ENCODE results near the gene OSBPL2. TPM values are rescaled to one million over a fixed set of nuclear protein-coding genes. Genes with fewer than 3 reads are reported as not detected.

OSBPL2 gene
- total RNA-seq, 1 experiment from 2014 or later = 36.9 TPM

DNA sequence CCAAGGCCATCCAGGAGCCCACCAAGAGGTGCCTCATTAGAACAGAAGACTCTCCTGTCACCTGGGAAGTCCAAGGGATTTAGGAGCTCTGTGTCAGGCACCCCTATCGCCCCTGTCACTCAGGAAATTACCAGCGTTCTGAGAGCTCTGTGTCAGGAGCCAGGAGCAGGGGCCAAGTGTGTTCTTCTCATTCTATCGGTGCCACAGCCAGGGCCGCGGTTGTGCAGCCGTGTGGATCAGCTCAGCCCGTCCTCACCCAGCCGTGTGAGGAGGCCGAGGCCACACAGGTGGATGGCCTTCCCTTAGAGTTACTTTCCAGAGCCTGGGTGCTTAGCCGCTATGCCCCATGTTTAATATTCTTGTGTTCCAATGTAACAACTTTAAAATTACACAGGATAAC lies 45.7 kb upstream of the OSBPL2 start (continued):
- TF ChIP-seq, protein P1, sequence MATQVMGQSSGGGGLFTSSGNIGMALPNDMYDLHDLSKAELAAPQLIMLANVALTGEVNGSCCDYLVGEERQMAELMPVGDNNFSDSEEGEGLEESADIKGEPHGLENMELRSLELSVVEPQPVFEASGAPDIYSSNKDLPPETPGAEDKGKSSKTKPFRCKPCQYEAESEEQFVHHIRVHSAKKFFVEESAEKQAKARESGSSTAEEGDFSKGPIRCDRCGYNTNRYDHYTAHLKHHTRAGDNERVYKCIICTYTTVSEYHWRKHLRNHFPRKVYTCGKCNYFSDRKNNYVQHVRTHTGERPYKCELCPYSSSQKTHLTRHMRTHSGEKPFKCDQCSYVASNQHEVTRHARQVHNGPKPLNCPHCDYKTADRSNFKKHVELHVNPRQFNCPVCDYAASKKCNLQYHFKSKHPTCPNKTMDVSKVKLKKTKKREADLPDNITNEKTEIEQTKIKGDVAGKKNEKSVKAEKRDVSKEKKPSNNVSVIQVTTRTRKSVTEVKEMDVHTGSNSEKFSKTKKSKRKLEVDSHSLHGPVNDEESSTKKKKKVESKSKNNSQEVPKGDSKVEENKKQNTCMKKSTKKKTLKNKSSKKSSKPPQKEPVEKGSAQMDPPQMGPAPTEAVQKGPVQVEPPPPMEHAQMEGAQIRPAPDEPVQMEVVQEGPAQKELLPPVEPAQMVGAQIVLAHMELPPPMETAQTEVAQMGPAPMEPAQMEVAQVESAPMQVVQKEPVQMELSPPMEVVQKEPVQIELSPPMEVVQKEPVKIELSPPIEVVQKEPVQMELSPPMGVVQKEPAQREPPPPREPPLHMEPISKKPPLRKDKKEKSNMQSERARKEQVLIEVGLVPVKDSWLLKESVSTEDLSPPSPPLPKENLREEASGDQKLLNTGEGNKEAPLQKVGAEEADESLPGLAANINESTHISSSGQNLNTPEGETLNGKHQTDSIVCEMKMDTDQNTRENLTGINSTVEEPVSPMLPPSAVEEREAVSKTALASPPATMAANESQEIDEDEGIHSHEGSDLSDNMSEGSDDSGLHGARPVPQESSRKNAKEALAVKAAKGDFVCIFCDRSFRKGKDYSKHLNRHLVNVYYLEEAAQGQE (IDR thresholded peaks at IDR 0.05; ENCODE audit: low read depth) = no peak

GRCh38 chr20:62193079-62194025 lies 45.0 kb upstream of the OSBPL2 start:
- ChIA-PET CTCF (no interaction called here), RAD21 (ENCODE audit: low non-redundant PET in 1 of 2, low total read pairs in 2 of 2, uncharacterized antibody in 2 of 2, unreplicated experiment in 2 of 2) (no interaction called here), POLR2A (no interaction called here)
- TF ChIP-seq ZBTB33 (IDR thresholded peaks at IDR 0.05; ENCODE audit: extremely low read depth, insufficient replicate concordance, low read length) (no peak), CEBPB (IDR thresholded peaks at IDR 0.05; ENCODE audit: low read depth) (no peak), JUND (IDR thresholded peaks at IDR 0.05) (no peak), ELF1 (IDR thresholded peaks at IDR 0.05; ENCODE audit: borderline replicate concordance, low read depth) (no peak), YY1 (IDR thresholded peaks at IDR 0.05; ENCODE audit: extremely low read depth, insufficient replicate concordance, low read depth, low read length) (no peak), CBX3 (IDR thresholded peaks at IDR 0.05; ENCODE audit: low read depth) (no peak), SIN3A (IDR thresholded peaks at IDR 0.05; ENCODE audit: low read depth) (no peak), SP1 (IDR thresholded peaks at IDR 0.05; ENCODE audit: low read depth) (no peak), ZFX (IDR thresholded peaks at IDR 0.05) (no peak), EGR1 (IDR thresholded peaks at IDR 0.05; ENCODE audit: low read depth) (no peak), POLR2AphosphoS5 (IDR thresholded peaks at IDR 0.05; ENCODE audit: low read depth, low read length) (no peak), POLR2A (IDR thresholded peaks at IDR 0.05; ENCODE audit: borderline replicate concordance, extremely low read depth, insufficient read depth, insufficient read length) (no peak), EZH2phosphoT487 (IDR thresholded peaks at IDR 0.05; ENCODE audit: borderline replicate concordance) (no peak), SRF (IDR thresholded peaks at IDR 0.05; ENCODE audit: low read depth) (no peak), ATF3 (IDR thresholded peaks at IDR 0.05) (no peak), ZNF274 (IDR thresholded peaks at IDR 0.05; ENCODE audit: low read depth, low read length) (no peak)
- peaks cover 8 to 19% of the 10 kb centered on the region in 2 experiments; a peak in 3 of 4 replicates for H3K36me3 ChIP-seq (ENCODE audit: control insufficient read depth in 1 of 2, insufficient read depth in 2 of 2, low read length in 2 of 2)
- H3K4me1 ChIP-seq (ENCODE audit: control insufficient read depth in 1 of 2, insufficient read depth in 2 of 2, low read length in 2 of 2) = no peaks in the 10 kb centered on the region
- H3K27me3 ChIP-seq (ENCODE audit: insufficient read depth, low read length) = no peaks in the 10 kb centered on the region
- H4K20me1 ChIP-seq (ENCODE audit: insufficient read depth) = no peaks in the 10 kb centered on the region
- H3K27ac ChIP-seq (ENCODE audit: low read depth, low read length) = no peak overlapping the region
- intact Hi-C loops (cut with micrococcal nuclease) = no loop called here
- H2AFZ ChIP-seq (ENCODE audit: low read depth, low read length, poor library complexity, severe bottlenecking) = no peak overlapping the region
- ATAC-seq (no peak), DNase-seq (ENCODE audit: low read depth, low spot score) (no peak)
- no peaks in the 10 kb centered on the region for H3K9me3 ChIP-seq (ENCODE audit: control insufficient read depth in 1 of 2, insufficient read depth in 1 of 2, low read depth in 1 of 2, low read length in 2 of 2)
- no peak overlapping the region for H3K4me3 ChIP-seq (replicated peaks in 1 of 2; ENCODE audit: low read depth in 1 of 2, low read length in 2 of 2)
- peaks cover 62% of the 10 kb centered on the region for H3K79me2 ChIP-seq (ENCODE audit: insufficient read depth, low read length)
- no peak overlapping the region for H3K4me2 ChIP-seq (ENCODE audit: low read length)
- BruUV-seq (replicated peaks) = no TSS peak
- no peaks in the 10 kb centered on the region for H3K9me2 ChIP-seq (ENCODE audit: insufficient read depth)
- H3K9ac ChIP-seq (ENCODE audit: low read length) = no peak overlapping the region

All from HCT116 (cell line).